Breast epithelium (tissue), 3 donors: ENCODE measurements around the gene VWF.

ENCODE experiments used
- POLR2A ChIP-seq: fragments of 450-650 bp; IDR thresholded peaks from one replicate; pipeline ENCODE4 v1.6.1; 2016; ENCODE audit warnings: antibody characterized with exemption, mild to moderate bottlenecking, moderate library complexity
- POLR2AphosphoS5 ChIP-seq, 3 donors: sonication (generic); formaldehyde crosslinking; IDR thresholded peaks; one replicate each; pipeline ENCODE4 v1.6.1; 2017; ENCODE audit warnings: antibody characterized with exemption in 3 of 3
- TF ChIP-seq, protein P1 (sequence below), 3 donors: fragments of 450-650 bp; IDR thresholded peaks; one replicate each; pipeline ENCODE4 v1.5.1; 2016 to 2017; ENCODE audit warnings: antibody characterized with exemption in 3 of 3, mild to moderate bottlenecking in 3 of 3, moderate library complexity in 3 of 3

DNA sequence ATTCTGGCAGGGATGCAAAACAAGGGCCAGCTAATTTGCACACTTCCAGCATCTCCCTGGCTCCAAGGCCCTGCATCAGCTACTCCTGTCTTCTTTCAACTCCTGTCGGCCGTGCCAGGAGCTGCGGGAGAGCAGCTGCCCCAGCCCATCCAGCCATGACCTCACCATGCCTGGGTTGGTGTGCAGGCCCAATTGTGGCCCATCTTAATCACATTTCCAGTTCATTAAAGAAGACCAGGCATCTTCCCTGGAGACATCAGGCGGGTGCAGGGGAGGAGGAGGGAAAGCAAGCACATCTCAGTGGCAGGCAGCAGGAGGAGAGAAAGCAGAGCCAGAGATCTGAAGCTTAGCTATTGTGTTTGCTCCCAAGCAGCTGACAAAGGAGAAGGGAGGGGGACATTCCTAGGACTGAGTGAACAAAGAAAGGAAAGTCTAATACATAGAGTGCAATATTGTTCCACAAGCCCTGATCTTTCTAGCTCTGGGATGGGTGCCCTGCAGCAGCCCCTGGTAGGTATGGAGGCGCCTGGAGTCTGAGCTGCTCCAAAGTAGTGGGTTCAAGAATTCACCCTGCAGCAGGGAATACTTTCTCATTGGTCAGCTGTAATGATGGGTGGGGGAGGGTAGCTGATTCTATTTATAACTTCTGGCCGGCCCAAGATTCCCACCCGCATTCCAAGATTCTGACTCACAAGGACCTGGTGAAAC lies 40.1 kb downstream of the VWF start:
- TF ChIP-seq, protein P1, sequence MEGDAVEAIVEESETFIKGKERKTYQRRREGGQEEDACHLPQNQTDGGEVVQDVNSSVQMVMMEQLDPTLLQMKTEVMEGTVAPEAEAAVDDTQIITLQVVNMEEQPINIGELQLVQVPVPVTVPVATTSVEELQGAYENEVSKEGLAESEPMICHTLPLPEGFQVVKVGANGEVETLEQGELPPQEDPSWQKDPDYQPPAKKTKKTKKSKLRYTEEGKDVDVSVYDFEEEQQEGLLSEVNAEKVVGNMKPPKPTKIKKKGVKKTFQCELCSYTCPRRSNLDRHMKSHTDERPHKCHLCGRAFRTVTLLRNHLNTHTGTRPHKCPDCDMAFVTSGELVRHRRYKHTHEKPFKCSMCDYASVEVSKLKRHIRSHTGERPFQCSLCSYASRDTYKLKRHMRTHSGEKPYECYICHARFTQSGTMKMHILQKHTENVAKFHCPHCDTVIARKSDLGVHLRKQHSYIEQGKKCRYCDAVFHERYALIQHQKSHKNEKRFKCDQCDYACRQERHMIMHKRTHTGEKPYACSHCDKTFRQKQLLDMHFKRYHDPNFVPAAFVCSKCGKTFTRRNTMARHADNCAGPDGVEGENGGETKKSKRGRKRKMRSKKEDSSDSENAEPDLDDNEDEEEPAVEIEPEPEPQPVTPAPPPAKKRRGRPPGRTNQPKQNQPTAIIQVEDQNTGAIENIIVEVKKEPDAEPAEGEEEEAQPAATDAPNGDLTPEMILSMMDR (IDR thresholded peaks at IDR 0.05) = no peak
- no peak for TF ChIP-seq POLR2A
- TF ChIP-seq POLR2AphosphoS5 (IDR thresholded peaks at IDR 0.05) = no peak
